ENCODE data around the gene HCN1. TPM values are rescaled to one million over a fixed set of nuclear protein-coding genes. Genes with fewer than 3 reads are reported as not detected.

HCN1 gene
- total and polyA plus RNA-seq, 2 experiments from 2014 or later, result 5.9 to 11.3 TPM

- Histone ChIP-seq H3K36me3 (no peaks in the 10 kb centered on the region), H3K4me3 (no peak overlapping the region), H3K4me1 (ENCODE audit: low read depth) (peaks cover 4% of the 10 kb centered on the region), H3K27ac (no peak overlapping the region), H3K27me3 (no peaks in the 10 kb centered on the region), H3K9me3 (ENCODE audit: low read depth) (no peaks in the 10 kb centered on the region)
- no peak for TF ChIP-seq CTCF (IDR thresholded peaks at IDR 0.05; ENCODE audit: low read depth, low read length)
- no peak for DNase-seq (ENCODE audit: low read depth in 1 of 2, low spot score in 1 of 2)
These were observed 72.3 kb downstream of the HCN1 start for GRCh38 chr5:45623832-45624231.

GRCh38 chr5:45622365-45622764 is 73.8 kb downstream of the HCN1 start:
- H3K4me1 ChIP-seq (ENCODE audit: low read depth), result peaks cover 4% of the 10 kb centered on the region
- no peak overlapping the region for H3K27ac ChIP-seq
- no peaks in the 10 kb centered on the region for H3K27me3 ChIP-seq
- no peak for DNase-seq (ENCODE audit: low read depth in 1 of 2, low spot score in 1 of 2)
- no peak for TF ChIP-seq CTCF (IDR thresholded peaks at IDR 0.05; ENCODE audit: low read depth, low read length)
- no peaks in the 10 kb centered on the region for H3K9me3 ChIP-seq (ENCODE audit: low read depth)
- no peak overlapping the region for H3K4me3 ChIP-seq
- H3K36me3 ChIP-seq, result no peaks in the 10 kb centered on the region

GRCh38 chr5:45617859-45618416 is 78.2 kb downstream of the HCN1 start:
- Histone ChIP-seq H3K36me3 (no peaks in the 10 kb centered on the region), H3K9me3 (ENCODE audit: low read depth) (no peaks in the 10 kb centered on the region), H3K27ac (no peak overlapping the region), H3K4me3 (no peak overlapping the region), H3K4me1 (ENCODE audit: low read depth) (no peaks in the 10 kb centered on the region), H3K27me3 (no peaks in the 10 kb centered on the region)
- TF ChIP-seq CTCF (IDR thresholded peaks at IDR 0.05; ENCODE audit: low read depth, low read length), result no peak
- no peak for DNase-seq (ENCODE audit: low read depth in 1 of 2, low spot score in 1 of 2)

GRCh38 chr5:45609661-45610060 is 86.5 kb downstream of the HCN1 start:
- H3K9me3 ChIP-seq (ENCODE audit: low read depth), result no peaks in the 10 kb centered on the region
- no peak overlapping the region for H3K4me3 ChIP-seq
- no peak overlapping the region for H3K27ac ChIP-seq
- H3K27me3 ChIP-seq, result no peaks in the 10 kb centered on the region
- peaks cover 8% of the 10 kb centered on the region for H3K4me1 ChIP-seq (ENCODE audit: low read depth)
- no peak for DNase-seq (ENCODE audit: low read depth in 1 of 2, low spot score in 1 of 2)
- no peaks in the 10 kb centered on the region for H3K36me3 ChIP-seq
- no peak for TF ChIP-seq CTCF (IDR thresholded peaks at IDR 0.05; ENCODE audit: low read depth, low read length)

- no peaks in the 10 kb centered on the region for H3K36me3 ChIP-seq
- H3K27ac ChIP-seq, result no peak overlapping the region
- no peak overlapping the region for H3K4me3 ChIP-seq
- no peaks in the 10 kb centered on the region for H3K9me3 ChIP-seq (ENCODE audit: low read depth)
- peaks cover 27% of the 10 kb centered on the region for H3K4me1 ChIP-seq (ENCODE audit: low read depth)
- DNase-seq (ENCODE audit: low read depth in 1 of 2, low spot score in 1 of 2), result no peak
- no peaks in the 10 kb centered on the region for H3K27me3 ChIP-seq
- TF ChIP-seq CTCF (IDR thresholded peaks at IDR 0.05; ENCODE audit: low read depth, low read length), result no peak
These were observed 92.1 kb downstream of the HCN1 start for GRCh38 chr5:45604092-45604491.

GRCh38 chr5:45601424-45601823 is 94.8 kb downstream of the HCN1 start:
- Histone ChIP-seq H3K36me3 (no peaks in the 10 kb centered on the region), H3K27me3 (no peaks in the 10 kb centered on the region), H3K9me3 (ENCODE audit: low read depth) (no peaks in the 10 kb centered on the region), H3K4me1 (ENCODE audit: low read depth) (peaks cover 22% of the 10 kb centered on the region), H3K4me3 (no peak overlapping the region), H3K27ac (no peak overlapping the region)
- DNase-seq (ENCODE audit: low read depth in 1 of 2, low spot score in 1 of 2), result no peak
- no peak for TF ChIP-seq CTCF (IDR thresholded peaks at IDR 0.05; ENCODE audit: low read depth, low read length)
